GM12878 (cell line): ENCODE data around the gene RALB.

Source experiments
- CHD2 ChIP-seq: IDR thresholded peaks from 2 replicates; pipeline ENCODE4 v1.6.1; 2011; ENCODE audit warnings: low read depth, low read length, improper control_type of control experiment, borderline replicate concordance
- POLR2AphosphoS5 ChIP-seq: IDR thresholded peaks from 2 replicates; pipeline ENCODE4 v1.6.1; 2011; ENCODE audit warnings: mild to moderate bottlenecking, low read length, inconsistent platforms
- SP1 ChIP-seq: IDR thresholded peaks from one replicate; pipeline ENCODE4 v1.6.1; 2011; ENCODE audit warnings: low read depth, low read length
- TAF1 ChIP-seq: IDR thresholded peaks from 2 replicates; pipeline ENCODE4 v1.6.1; 2011; ENCODE audit warnings: mild to moderate bottlenecking, low read depth, low read length, borderline replicate concordance

- TF ChIP-seq TAF1 (no peak), POLR2AphosphoS5 (no peak), CHD2 (no peak), SP1 (no peak)
Observed at GRCh38 chr2:120330946-120331822, 78.5 kb downstream of the RALB start.
